Erythroblast (primary cell): ENCODE measurements around the gene RAB3GAP1.
"Not testable (repeated sequence)": the region's sequence is repeated elsewhere in the genome, so short reads cannot be mapped to it uniquely, and the experiment has no call there.

Experiments
- DNase-seq, 2 experiments: peaks; one replicate each; lab custom pipeline; 2025; lab: John Stamatoyannopoulos, UW
- GATA1 ChIP-seq: IDR thresholded peaks from 2 replicates; pipeline ENCODE4 v1.6.1; 2011; ENCODE audit warnings: low read depth, mild to moderate bottlenecking, control low read depth, low read length, moderate library complexity
- POLR2A ChIP-seq: IDR thresholded peaks from 2 replicates; pipeline ENCODE4 v1.6.1; 2011; ENCODE audit warnings: mild to moderate bottlenecking, low read length

Gene RAB3GAP1

DNA sequence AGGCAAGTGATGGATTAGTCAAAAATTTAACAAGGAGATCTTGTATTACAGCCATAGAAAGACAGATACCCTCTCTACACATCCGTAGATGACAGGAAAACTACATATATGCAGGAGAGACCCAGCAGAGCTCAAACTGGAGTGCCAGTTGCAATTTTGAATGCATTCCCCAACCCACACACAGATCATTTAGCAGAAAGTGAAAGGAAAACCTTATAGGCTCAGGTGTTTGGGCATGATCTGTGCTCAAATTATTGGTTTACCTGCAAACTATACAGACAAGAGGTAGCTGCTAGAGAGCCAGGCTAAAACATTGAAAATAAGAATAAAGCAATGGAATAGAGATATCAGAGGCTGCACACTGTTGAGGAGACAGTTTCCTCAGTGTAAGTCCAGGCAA is 51.8 kb downstream of the RAB3GAP1 start:
- no peak for TF ChIP-seq POLR2A
- no peak for TF ChIP-seq GATA1
- no peak for DNase-seq

DNA sequence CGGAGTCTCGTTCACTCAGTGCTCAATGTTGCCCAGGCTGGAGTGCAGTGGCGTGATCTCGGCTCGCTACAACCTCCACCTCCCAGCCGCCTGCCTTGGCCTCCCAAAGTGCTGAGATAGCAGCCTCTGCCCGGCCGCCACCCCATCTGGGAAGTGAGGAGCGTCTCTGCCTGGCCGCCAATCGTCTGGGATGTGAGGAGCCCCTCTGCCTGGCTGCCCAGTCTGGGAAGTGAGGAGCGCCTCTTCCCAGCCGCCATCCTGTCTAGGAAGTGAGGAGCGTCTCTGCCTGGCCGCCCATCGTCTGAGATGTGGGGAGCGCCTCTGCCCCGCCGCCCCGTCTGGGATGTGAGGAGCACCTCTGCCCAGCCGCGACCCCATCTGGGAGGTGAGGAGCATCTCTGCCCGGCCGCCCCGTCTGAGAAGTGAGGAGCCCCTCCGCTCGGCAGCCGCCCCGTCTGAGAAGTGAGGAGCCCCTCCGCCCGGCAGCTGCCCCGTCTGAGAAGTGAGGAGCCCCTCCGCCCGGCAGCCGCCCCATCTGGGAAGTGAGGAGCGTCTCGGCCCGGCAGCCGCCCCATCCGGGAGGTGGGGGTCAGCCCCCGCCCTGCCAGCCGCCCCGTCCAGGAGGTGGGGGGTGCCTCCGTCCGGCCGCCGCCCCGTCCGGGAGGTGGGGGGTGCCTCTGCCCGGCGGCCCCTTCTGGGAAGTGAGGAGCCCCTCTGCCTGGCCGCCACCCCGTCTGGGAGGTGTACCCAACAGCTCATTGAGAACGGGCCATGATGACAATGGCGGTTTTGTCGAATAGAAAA is 53.6 kb downstream of the RAB3GAP1 start:
- not testable (repeated sequence) for DNase-seq

DNA sequence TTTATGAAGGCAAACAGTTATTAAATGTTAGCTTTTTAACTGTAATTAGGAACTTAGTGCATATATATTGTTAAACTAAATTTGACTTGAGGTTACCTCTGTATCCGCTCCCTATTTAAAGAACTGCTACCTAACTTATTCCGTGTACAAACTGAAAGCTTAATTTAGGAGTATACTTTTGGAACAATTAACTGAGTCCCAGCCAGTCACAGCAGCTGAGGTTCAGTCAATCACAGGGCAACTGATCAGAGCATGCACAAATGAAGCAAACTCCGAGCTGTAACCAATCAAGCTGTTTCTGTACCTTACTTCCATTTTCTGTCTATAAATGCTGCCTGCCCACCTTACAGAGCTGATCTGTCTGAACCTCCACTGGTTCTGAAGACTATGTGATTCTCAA is 61.2 kb downstream of the RAB3GAP1 start:
- no peak for DNase-seq
- no peak for TF ChIP-seq GATA1
- TF ChIP-seq POLR2A, result no peak

DNA sequence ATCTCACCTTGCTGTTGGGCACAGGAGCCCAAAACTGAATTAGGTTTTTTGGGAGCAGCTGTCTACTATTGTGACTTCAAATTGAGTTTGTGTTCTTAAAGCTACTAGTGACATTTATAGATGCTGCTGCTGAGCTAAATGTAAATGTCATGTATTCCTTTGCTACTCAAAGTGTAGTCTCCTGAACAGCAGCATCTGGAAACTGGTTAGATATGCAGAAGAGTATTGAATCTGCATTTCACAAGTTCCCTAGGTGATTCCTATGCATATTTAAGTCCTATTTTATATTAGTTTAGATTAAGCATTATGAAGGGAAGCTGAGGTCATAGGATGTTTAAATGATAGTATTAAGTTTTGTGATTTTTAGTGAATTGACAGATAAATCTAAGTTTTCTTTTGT is 67.5 kb downstream of the RAB3GAP1 start:
- DNase-seq, result no peak
- no peak for TF ChIP-seq GATA1
- no peak for TF ChIP-seq POLR2A

DNA sequence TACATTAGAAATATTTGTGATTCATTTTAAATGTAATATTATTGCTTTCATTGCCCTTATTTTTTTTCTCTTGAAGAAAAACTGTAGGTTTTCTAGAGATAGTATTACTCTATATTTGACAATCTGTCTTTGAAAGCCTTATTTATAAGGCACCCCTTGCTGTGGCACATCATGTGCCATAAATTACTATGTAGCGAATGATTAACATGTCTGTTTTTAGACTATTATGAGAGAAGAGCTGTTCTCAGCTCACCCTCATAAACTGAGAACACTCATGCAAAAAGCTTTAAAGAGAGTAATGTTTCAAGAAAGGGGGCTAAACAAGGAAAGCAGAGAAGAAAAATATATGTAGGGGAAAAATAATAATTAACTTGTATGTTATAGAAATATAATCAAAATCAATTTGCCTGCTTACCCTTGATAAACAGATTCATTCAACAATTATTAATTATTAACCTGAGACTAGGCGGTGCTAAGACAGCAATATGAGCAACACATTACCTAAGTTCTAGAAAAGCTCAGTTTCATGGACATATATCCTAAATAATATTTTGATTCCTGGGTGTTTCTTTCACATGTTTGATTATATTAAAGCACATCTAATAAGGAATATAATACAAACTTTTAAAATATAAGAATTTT is 69.0 kb downstream of the RAB3GAP1 start:
- no peak for DNase-seq
- TF ChIP-seq GATA1 (no peak), POLR2A (no peak)

DNA sequence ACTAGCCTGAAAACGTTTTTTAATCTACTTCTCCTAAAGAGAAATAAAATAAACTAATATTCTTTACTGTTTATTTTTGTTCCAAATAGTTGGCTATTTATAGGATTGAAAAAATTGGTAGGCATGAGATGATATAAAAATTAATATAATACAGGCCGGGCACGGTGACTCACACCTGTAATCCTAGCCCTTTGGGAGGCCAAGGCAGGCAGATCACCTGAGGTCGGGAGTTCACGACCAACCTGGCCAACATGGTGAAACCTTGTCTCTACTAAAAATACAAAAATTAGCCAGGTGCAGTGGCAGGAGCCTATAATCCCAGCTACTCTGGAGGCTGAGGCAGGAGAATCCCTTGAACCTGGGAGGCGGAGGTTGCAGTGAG is 69.6 kb downstream of the RAB3GAP1 start:
- DNase-seq, result not testable (repeated sequence)

DNA sequence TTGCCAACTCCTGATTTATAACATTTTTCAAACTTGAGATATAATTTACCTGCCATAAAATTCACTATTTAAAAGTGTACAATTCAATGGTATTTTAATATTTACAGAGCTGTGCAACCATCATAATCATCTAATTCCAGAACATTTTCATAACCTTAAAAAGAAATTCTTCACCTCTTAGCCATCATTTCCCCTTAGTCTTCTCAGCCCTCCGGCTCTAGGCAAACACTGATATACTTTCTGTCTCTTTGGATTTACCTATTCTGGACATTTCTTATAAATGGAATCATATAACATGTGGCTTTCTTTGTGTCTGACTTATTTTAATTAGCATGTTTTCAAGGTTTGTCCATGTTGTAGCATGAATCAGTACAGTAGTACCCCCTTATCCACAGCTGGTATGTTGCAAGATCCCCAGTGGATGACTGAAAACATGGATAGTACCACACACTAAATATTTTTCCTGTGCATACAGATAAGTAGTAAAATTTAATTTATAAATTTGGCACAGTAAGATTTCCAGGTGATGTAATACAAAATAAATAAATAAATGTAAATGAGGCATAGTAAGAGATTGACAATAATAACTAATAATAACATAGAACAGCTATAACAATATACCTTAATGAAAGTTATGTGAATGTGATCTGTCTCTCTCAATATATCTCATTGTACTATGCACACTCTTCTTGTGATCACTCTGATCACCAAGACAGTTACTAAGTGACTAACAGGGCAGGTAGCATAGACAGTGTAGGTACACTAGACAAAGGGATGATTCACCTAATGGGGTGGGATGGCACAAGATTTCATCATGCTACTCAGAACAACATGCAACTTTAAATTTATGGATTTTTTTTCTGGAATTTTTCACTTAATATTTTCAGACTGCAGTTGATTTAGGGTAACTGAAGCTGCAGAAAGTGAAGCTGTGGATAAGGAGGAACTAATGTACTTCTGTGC is 73.1 kb downstream of the RAB3GAP1 start:
- TF ChIP-seq GATA1 (no peak), POLR2A (no peak)
- DNase-seq, result no peak

DNA sequence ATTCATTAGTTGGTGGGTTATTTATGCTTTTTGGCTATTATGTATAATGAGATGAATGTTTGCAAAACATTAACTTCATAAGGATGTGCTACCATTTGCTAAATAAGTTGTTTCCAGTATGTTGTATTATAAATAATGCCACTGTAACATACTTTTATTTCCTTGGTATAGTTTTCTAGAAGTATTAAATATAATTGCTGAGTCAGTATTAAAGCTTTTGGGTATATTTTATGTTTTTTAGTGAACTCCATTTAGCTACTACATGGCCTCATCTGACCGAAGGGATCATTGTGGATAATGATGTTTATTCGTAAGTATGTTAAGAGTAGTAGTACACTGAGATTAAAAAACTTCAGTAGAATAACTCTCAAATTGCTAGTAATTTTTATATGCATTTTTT is 73.8 kb downstream of the RAB3GAP1 start:
- TF ChIP-seq GATA1 (no peak), POLR2A (no peak)
- DNase-seq, result no peak

DNA sequence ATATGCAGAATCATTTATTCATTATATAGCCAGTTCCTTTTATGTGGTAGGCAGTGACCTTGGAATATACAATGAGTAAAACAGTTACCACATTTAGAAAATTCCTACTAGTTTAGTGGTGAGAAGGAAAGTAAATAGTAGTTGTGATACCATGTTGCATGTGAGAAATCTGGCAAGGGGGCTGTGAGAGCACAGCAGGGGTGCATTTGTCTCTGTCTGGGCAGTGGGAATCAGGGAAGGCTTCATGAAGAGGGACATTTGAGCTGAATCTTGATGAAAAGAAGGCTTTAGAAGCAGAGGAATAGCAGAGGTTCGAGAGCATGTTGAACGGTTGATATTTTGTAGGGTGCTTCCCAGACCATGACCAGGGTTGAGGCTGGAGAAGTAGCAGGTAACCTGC is 78.7 kb downstream of the RAB3GAP1 start:
- DNase-seq, result no peak
- TF ChIP-seq POLR2A (no peak), GATA1 (no peak)

DNA sequence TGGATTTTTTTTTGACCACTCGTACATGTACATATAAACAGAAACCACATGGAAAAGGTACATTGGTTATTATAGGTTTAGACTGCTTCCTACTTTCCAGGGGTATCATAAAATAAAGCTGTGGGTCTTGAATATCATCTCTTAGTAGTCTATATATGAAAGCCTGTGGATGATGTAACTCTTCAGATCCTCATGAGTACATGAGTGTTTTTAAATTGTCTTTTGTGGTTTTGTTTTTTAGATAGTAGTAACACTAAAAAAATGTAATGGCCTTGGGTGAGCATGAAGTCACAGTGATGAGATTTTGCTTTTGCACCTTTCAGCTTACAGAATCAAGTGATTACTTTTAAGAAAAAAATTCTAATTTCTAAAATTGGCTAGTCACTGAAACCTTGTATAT is 80.2 kb downstream of the RAB3GAP1 start:
- no peak for TF ChIP-seq POLR2A
- no peak for TF ChIP-seq GATA1
- DNase-seq, result no peak

DNA sequence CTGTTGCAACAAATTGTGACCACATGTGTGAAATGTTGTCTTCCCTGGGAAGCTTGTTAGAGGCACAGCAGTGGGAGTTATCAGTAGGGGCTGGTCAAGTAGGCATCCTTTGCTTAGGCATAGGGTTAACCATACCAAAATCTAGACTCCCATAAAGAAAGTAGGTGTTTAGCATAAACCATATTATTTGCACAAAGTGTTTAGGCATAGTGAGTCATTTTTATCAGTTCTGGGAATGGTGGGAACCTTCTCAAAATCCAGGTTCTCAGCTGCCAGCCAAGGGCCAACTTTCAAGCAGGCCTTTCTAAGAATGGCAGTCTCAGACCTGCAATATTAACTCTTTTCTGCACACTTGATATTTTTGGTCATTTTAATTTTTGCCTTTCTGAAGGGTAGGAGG is 88.5 kb downstream of the RAB3GAP1 start:
- no peak for TF ChIP-seq GATA1
- TF ChIP-seq POLR2A, result no peak
- DNase-seq, result no peak

DNA sequence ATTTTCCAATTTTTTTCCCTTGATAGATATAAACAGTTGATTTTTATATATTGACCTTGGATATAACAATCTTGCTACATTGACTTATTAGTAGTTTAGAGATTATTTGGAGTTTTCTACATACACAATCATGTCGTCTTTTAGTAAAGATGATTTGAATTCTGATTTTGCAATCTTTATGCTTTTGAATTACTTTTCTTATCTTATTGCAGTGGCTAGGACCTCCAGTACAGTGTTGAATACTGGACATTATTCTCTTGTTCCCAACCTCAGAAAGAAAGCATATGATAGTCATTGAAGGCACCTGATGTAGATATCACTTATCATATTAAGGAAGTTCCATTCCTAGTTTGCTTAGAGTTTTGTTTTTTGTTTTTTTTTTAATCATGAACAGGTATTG is 90.2 kb downstream of the RAB3GAP1 start:
- TF ChIP-seq GATA1, result no peak
- no peak for TF ChIP-seq POLR2A
- no peak for DNase-seq

DNA sequence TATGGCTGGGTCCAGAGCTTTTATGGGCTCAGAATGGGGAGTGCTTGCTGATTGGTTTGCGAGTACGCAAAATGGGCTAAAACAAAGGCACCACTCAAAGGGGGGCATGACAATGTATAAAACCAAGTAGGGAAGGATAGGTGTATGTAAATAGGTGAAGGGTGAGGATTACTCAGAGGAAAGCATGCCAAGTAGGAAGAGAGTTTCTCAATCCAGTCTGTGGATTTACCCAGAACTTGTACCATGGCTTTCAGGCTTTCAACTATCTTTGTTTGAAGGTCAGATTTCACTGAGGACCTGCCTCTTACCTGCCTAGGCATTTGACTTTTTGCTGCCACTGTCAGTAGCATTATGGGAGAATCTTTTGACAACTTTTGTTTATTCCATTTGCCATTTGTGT is 92.3 kb downstream of the RAB3GAP1 start:
- DNase-seq, result no peak
- TF ChIP-seq POLR2A (no peak), GATA1 (no peak)

DNA sequence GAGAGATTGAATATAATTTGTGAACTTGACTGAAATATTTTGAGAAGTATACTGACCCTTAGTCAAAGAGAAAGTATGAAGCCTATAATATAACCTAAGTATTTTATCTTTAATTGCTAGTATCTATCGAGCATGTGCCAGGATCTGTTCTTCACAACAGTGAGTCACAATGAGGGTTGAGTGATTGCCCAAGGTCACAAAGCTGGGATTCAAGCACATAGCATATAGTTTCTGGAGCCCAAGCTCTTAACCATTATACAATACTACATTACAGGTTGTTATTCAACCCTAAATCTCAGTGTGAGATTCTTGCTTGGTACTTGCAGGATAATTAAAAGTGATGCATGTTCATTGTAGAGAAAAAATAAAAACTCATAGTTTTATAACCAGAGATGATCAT is 97.2 kb downstream of the RAB3GAP1 start:
- TF ChIP-seq POLR2A (no peak), GATA1 (no peak)
- DNase-seq, result no peak
